Measurements from ENCODE around the gene SLC25A29. TPM values are rescaled to one million over a fixed set of nuclear protein-coding genes. Genes with fewer than 3 reads are reported as not detected.
A peak's percentile ranks its signal among the peaks of the same experiment; 100 is the strongest.
"Not testable (repeated sequence)": the region's sequence is repeated elsewhere in the genome, so short reads cannot be mapped to it uniquely, and the experiment has no call there.

SLC25A29 gene
- polyA plus RNA-seq, 3 donors, result 43.4 to 135 (median 61.2) TPM

- no peak for DNase-seq (ENCODE audit: extremely low read depth in 1 of 11, low read depth in 9 of 11, low spot score in 4 of 11)
Measured at GRCh38 chr14:100299238-100299560, 7.0 kb downstream of the SLC25A29 start.

DNA sequence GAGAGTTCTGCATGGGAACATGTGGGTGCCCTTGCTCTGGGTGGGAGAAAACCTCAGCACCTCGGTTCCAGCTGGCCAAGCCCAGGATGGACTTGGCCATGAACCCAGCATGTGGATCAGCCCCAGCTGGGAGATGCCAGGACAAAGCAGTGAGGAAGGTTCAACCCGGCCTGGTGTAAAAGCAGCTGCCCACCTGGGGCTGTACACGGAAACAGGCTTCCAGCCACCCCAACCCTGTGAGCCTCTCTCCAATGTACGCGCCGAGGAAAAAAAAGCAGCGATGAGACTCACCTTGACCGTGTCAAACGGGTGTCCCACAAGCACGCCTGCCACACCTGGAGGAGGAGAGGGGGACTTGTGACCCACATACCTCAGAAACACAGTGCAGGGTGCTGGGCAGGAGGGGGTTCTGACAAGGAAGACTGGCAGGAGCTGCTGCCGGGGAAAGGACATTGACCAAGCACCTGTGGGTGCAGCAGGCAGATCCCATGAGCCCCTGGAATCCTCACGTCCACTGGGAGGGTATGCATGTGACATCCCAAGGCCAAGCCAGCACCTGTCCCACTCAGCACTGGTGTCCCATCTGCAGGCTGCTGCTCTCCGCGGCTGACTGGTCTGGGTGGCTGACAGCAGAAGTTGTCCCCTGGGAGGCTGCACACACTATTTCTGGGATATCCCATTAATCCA, 7.5 kb downstream of the SLC25A29 start:
- no peak for DNase-seq (ENCODE audit: extremely low read depth in 1 of 11, low read depth in 9 of 11, low spot score in 4 of 11)

- no peak for DNase-seq (ENCODE audit: extremely low read depth in 1 of 11, low read depth in 9 of 11, low spot score in 4 of 11)
Measured at GRCh38 chr14:100297320-100298300, 8.6 kb downstream of the SLC25A29 start.

- not testable (repeated sequence) for DNase-seq (ENCODE audit: extremely low read depth in 1 of 11, low read depth in 9 of 11, low spot score in 4 of 11)
Measured at GRCh38 chr14:100296729-100297128, 9.5 kb downstream of the SLC25A29 start.

DNA sequence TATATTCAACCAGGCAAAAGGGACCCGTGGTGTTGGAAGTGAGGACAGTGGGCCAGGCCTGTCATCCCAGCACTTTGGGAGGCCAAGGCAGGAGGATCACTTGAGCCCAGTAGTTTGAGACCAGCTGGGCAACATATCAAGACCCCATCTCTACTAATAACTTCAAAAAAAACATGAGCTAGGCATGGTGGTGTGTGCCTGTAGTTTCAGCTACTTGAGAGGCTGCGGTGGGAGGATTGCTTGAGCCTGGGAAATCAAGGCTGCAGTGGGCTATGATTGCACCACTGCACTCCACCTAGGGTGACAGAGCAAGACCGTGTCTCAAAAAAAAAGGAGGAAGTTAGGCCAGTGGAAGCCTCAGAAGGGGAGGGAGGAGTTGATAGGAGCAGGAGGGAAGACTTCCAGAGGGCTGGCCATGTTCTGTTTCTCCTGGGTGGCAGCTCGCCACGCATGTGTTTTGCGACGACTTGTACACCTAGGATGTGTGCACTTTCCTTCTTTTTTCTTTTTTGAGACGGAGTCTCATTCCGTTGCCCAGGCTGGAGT, 10.1 kb downstream of the SLC25A29 start:
- DNase-seq (ENCODE audit: extremely low read depth in 1 of 11, low read depth in 9 of 11, low spot score in 4 of 11), result no peak

DNA sequence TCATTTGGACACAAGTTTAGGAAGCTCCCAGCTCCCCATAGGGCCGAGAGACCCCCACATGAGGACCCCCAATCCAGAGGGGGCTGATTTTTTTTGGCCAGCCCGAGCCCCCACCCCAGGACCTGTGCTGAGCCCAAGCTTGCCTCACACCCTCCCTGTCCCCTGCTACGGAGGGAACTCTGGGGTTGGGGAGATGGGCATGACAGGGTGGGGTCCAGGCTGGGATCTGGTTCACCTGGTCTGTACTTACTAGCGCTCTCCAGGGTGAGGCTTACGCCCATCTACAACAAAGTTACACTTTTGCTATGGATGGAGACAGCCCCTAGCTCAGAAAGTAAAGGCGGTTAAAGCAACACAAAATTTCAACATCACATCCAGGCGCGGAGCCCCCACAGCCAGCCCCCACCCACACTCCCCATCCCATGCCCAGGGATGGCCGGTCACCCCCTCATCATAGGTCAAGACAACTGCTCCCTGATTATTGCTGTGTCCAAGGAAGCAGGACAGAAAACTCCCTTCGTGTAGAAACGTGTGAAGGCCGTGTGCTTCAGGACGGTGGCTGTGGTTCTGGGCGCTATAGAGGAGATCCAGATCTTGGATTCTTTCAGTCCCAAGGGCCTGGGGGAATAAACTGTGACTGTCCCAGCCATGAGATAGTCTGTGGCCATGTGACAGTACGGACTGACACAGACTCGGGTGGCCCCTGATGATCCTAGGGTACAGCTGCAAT, 10.7 kb downstream of the SLC25A29 start:
- DNase-seq (ENCODE audit: extremely low read depth in 1 of 11, low read depth in 9 of 11, low spot score in 4 of 11), result no peak

DNA sequence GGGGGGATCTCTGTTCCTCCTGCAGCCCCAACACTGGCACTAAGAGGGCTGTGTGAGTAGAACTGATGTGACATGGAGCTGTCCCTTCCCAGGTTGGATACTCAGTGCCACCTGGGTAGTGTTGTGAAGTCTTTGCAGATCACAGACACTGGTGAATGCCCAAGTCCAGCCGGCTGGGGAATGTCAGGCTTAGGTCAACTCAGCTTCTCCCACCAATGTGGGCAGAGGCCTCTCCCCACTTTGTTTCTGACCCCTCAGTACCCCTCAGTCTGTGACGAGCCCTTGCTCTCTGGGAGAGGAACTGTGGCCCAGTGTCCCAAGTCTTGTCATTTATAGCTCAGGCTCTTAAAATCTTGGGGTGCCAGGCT, 11.3 kb downstream of the SLC25A29 start:
- no peak for DNase-seq (ENCODE audit: extremely low read depth in 1 of 11, low read depth in 9 of 11, low spot score in 4 of 11)

GRCh38 chr14:100294213-100294962, 11.9 kb downstream of the SLC25A29 start:
- DNase-seq (ENCODE audit: extremely low read depth in 1 of 11, low read depth in 9 of 11, low spot score in 4 of 11), result peak in 2 of 11 donors; percentile 19 to 49

- no peak for DNase-seq (ENCODE audit: extremely low read depth in 1 of 11, low read depth in 9 of 11, low spot score in 4 of 11)
Measured at GRCh38 chr14:100293497-100294212, 12.6 kb downstream of the SLC25A29 start.

- no peak for DNase-seq (ENCODE audit: extremely low read depth in 1 of 11, low read depth in 9 of 11, low spot score in 4 of 11)
Measured at GRCh38 chr14:100292776-100293461, 13.3 kb downstream of the SLC25A29 start.

DNA sequence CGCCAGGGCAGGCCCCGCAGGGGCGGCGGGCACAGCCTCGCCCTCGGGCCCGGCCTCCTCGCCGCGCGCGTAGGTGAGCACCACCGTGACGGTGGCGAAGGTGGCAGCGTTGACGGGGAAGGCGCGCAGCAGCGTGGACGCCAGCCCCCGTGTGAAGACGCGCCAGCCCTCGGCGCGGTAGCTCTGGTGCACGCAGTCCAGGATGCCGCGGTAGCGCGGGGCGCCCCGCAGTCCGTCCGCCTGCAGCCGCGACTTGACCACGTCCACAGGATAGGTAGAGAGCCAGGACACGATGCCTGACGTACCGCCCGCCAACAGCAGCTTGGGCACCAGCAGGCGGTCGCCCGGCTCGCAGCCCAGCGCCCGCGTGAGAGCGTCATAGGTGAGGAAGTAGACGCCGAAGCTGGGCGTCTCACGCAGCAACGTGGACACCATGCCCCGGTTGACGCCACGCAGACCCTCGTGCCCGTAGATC, 13.9 kb downstream of the SLC25A29 start:
- DNase-seq (ENCODE audit: extremely low read depth in 1 of 11, low read depth in 9 of 11, low spot score in 4 of 11), result no peak

DNA sequence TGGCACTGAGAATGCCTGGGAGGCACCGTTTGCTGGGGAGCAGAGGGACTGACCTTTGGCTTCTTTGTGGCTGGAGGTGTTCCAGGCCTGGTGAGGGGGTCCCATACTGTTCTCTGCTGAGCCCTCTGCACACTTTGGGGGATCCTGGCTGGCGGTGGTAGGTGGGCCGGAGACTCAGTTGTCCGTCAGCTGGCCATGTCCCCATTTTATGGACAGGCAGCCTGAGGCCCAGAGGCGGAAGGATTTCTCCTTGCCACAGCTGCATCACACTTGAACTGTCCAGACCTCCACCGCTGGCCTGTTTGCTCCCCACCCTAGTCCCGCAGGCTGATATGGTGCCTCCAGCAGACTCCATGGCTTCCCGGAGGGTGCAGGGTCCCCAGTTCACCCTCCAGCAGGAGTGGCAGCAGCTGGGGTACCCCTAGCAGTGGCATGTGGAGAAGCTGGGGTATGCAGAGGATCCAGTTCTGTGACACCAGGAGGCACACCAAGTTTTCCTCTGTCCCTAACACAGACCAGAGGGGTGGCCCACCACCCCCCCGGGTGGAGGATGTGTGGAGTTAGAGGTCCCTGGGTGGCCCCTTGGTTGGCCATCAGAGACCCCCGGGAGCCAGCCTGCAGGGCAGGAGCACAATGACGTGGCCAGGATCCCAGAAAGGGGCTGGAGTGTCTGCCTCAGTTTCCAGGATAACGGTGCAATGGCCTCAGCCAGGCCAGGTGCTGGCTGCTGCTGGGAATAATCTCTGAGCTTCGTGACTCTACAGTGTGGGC, 14.8 kb downstream of the SLC25A29 start:
- DNase-seq (ENCODE audit: extremely low read depth in 1 of 11, low read depth in 9 of 11, low spot score in 4 of 11), result no peak

- no peak for DNase-seq (ENCODE audit: extremely low read depth in 1 of 11, low read depth in 9 of 11, low spot score in 4 of 11)
Measured at GRCh38 chr14:100290607-100291304, 15.5 kb downstream of the SLC25A29 start.

GRCh38 chr14:100289916-100290606, 16.2 kb downstream of the SLC25A29 start:
- DNase-seq (ENCODE audit: extremely low read depth in 1 of 11, low read depth in 9 of 11, low spot score in 4 of 11), result no peak

- DNase-seq (ENCODE audit: extremely low read depth in 1 of 11, low read depth in 9 of 11, low spot score in 4 of 11), result no peak
Measured at GRCh38 chr14:100288382-100289185, 17.7 kb downstream of the SLC25A29 start.

Data from renal cortex interstitium (tissue), 11 donors.